Stomach (tissue), 9 donors: ENCODE results near the gene CSNK2B. TPM values are rescaled to one million over a fixed set of nuclear protein-coding genes. Genes with fewer than 3 reads are reported as not detected.

Experiments used
- DNase-seq, 2 donors: peaks; one replicate each; pipeline versions ENCODE4 v3.0.0 to v3.0.0-alpha.2; 2013 to 2019
- H3K27ac ChIP-seq, 5 donors: fragments of 200-600 bp in 4 of 5; sonication (generic) in 4 of 5; one replicate each; pipeline ENCODE4 v1.5.1; 2013 to 2019; ENCODE audit warnings: mild to moderate bottlenecking in 1 of 5, moderate library complexity in 1 of 5
- H3K27me3 ChIP-seq, 3 donors: fragments of 200-600 bp; sonication (generic); one replicate each; pipeline ENCODE4 v1.5.1; 2017 to 2019; ENCODE audit warnings: mixed run types in 1 of 3
- H3K36me3 ChIP-seq, 4 donors: fragments of 200-600 bp; sonication (generic); 1 replicate in 3 of 4; 2 replicates in 1 of 4; pipeline ENCODE4 v1.5.1; 2016 to 2019
- H3K4me1 ChIP-seq, 4 donors: fragments of 200-600 bp; sonication (generic); one replicate each; pipeline ENCODE4 v1.5.1; 2016 to 2019
- H3K4me3 ChIP-seq, 4 donors: fragments of 200-600 bp; sonication (generic) in 3 of 4; one replicate each; pipeline ENCODE4 v1.5.1; 2016 to 2019; ENCODE audit warnings: mild to moderate bottlenecking in 1 of 4
- H3K9me3 ChIP-seq, 4 donors: fragments of 200-600 bp; sonication (generic); one replicate each; pipeline ENCODE4 v1.5.1; 2016 to 2019
- CTCF ChIP-seq, 7 experiments: fragments of 450-650 bp in 4 of 7; fragments of 200-600 bp in 3 of 7; sonication (generic) in 3 of 7; IDR thresholded peaks; one replicate each; pipeline ENCODE4 v1.5.1; 2016 to 2019; ENCODE audit warnings: antibody characterized with exemption in 7 of 7, control low read depth in 2 of 7, mild to moderate bottlenecking in 1 of 7
- EP300 ChIP-seq: sonication (generic); formaldehyde crosslinking; IDR thresholded peaks from one replicate; pipeline ENCODE4 v1.6.1; 2017; ENCODE audit warnings: antibody characterized with exemption
- POLR2A ChIP-seq, 4 donors: fragments of 450-650 bp; IDR thresholded peaks; one replicate each; pipeline ENCODE4 v1.6.1; 2016; ENCODE audit warnings: antibody characterized with exemption in 4 of 4, control low read depth in 2 of 4, mild to moderate bottlenecking in 1 of 4, moderate library complexity in 1 of 4
- POLR2AphosphoS5 ChIP-seq, 3 donors: sonication (generic); formaldehyde crosslinking; IDR thresholded peaks; one replicate each; pipeline ENCODE4 v1.6.1; 2016; ENCODE audit warnings: antibody characterized with exemption in 3 of 3
- WGBS, 5 donors: extraction: QIAGEN DNeasy Blood & Tissue Kit in 3 of 5; methylation state at CpG; one replicate each; pipeline versions ENCODE4 v1.1.5 to v1.1.7; 2013 to 2018; 5-methylcytosine and 5-hydroxymethylcytosine counted together
- intact Hi-C: fragments of 100-400 bp; cut with DNase I; formaldehyde crosslinking; loops from one replicate; pipeline ENCODE4 v1.15.1; 2023; ENCODE audit warnings: low total_unique reads
- polyA plus RNA-seq, 3 donors: library from polyadenylated mRNA; stranded (reverse); fragments of 200-250 nt; gene quantifications; one replicate each; pipeline ENCODE4 v1.2.3, GENCODE V29; 2013
- total RNA-seq, 5 donors: library from RNA; depleted of rRNA; stranded (reverse); fragments of >200 nt; gene quantifications; one replicate each; pipeline versions ENCODE4 v1.1.0 to v1.2.3, GENCODE V29; 2014 to 2016
- donor health status: healthy with polysubstance abuse.
- donor health status: Bipolar disorder and iron deficiency.
- donor health status: healthy.

Gene CSNK2B
- total and polyA plus RNA-seq, 8 donors: 11.3 to 375 (median 166) TPM

GRCh38 chr6:31692353-31692752, 26.5 kb downstream of the CSNK2B start:
- peaks cover 4 to 20% (median 12%) of the 10 kb centered on the region in 4 donors for H3K4me1 ChIP-seq
- TF ChIP-seq CTCF (IDR thresholded peaks at IDR 0.05) (no peak), POLR2A (IDR thresholded peaks at IDR 0.05) (no peak), EP300 (no peak), POLR2AphosphoS5 (IDR thresholded peaks at IDR 0.05) (no peak)
- WGBS, 5 donors: 71 to 83% (median 78%) methylated on average over 4 of the region's 4 CpGs
- H3K27ac ChIP-seq: no peak overlapping the region
- no peak overlapping the region for H3K4me3 ChIP-seq
- intact Hi-C loops: no loop called here
- H3K27me3 ChIP-seq: no peaks in the 10 kb centered on the region
- H3K9me3 ChIP-seq: no peaks in the 10 kb centered on the region
- H3K36me3 ChIP-seq: peaks cover 84 to 100% (median 100%) of the 10 kb centered on the region in 4 donors
- no peak for DNase-seq

- no peak for TF ChIP-seq POLR2AphosphoS5 (IDR thresholded peaks at IDR 0.05)
- no peak for TF ChIP-seq POLR2A (IDR thresholded peaks at IDR 0.05)
- TF ChIP-seq CTCF (IDR thresholded peaks at IDR 0.05): no peak
- TF ChIP-seq EP300: no peak
- no peak for DNase-seq
- WGBS, 5 donors: 87 to 91% (median 89%) methylated on average over 9 of the region's 9 CpGs
- Histone ChIP-seq H3K27ac (no peak overlapping the region), H3K4me1 (peaks cover 4 to 20% (median 12%) of the 10 kb centered on the region in 4 donors), H3K9me3 (no peaks in the 10 kb centered on the region), H3K27me3 (no peaks in the 10 kb centered on the region), H3K4me3 (no peak overlapping the region), H3K36me3 (peaks cover 80 to 100% (median 100%) of the 10 kb centered on the region in 4 donors)
- intact Hi-C loops: no loop called here
These were observed 27.0 kb downstream of the CSNK2B start for GRCh38 chr6:31692886-31693285.

DNA sequence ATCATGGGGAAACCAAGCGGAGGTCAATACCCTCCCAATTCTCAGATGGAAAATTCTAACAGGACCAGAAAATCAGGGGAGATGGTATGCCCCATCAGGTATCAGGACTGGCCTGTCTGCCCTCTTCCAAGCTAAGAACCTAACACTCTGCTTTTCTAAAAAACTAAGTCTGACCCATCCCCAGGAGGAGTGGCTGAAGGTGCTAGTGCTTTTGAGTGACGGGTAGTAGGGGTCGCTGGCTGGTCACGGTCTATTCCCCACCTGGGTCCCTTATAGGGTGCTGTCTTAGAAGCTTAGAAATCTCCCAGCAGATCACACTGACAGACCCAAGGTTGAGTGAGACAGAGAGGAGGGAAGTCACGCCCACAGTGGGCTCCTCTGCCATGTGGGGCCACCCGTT, 27.7 kb downstream of the CSNK2B start:
- Histone ChIP-seq H3K9me3 (no peaks in the 10 kb centered on the region), H3K27ac (no peak overlapping the region), H3K4me1 (peaks cover 4 to 22% (median 12%) of the 10 kb centered on the region in 4 donors), H3K36me3 (peaks cover 74 to 100% (median 97%) of the 10 kb centered on the region in 4 donors), H3K4me3 (no peak overlapping the region), H3K27me3 (no peaks in the 10 kb centered on the region)
- DNase-seq: no peak
- intact Hi-C loops: no loop called here
- no peak for TF ChIP-seq POLR2A (IDR thresholded peaks at IDR 0.05)
- TF ChIP-seq CTCF (IDR thresholded peaks at IDR 0.05): no peak
- no peak for TF ChIP-seq POLR2AphosphoS5 (IDR thresholded peaks at IDR 0.05)
- TF ChIP-seq EP300: no peak
- 80 to 100% (median 92%) methylated on average over 4 to 6 of the region's 6 CpGs for WGBS, 5 donors

DNA sequence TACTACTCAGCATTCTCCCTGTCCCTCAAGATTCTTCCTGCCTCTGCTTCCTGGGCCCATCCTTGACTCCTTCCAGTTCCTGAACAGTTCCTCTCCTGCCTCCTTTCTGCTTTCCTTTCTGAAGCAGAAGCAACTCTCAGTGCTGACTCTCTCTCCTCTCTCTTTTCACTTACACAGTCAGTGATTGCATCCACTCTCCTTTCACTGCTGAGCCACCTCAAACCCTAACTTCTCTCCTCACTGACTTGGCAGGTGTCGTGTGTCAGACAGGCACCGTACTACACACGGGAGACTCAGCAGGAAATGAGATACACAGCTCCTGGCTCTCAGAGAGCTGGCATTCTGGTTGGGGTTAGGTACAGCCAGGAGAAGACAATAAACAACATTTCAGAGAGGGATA, 31.7 kb downstream of the CSNK2B start:
- intact Hi-C loops: no loop called here
- Histone ChIP-seq H3K4me3 (no peak overlapping the region), H3K27me3 (no peaks in the 10 kb centered on the region), H3K36me3 (peaks cover 42 to 85% (median 80%) of the 10 kb centered on the region in 4 donors), H3K9me3 (no peaks in the 10 kb centered on the region), H3K4me1 (peaks cover 11 to 36% (median 20%) of the 10 kb centered on the region in 4 donors), H3K27ac (no peak overlapping the region)
- DNase-seq: no peak
- WGBS, 5 donors: 35 to 45% (median 39%) methylated on average over 3 of the region's 3 CpGs
- TF ChIP-seq EP300: no peak
- TF ChIP-seq POLR2A (IDR thresholded peaks at IDR 0.05): no peak
- no peak for TF ChIP-seq POLR2AphosphoS5 (IDR thresholded peaks at IDR 0.05)
- TF ChIP-seq CTCF (IDR thresholded peaks at IDR 0.05): no peak
